MM.1S (cell line): ENCODE measurements around the gene MSI2.

Experiments used
- DNase-seq: peaks from one replicate; pipeline ENCODE4 v3.0.0-alpha.2; 2015
- H2AFZ ChIP-seq: fragments of 300-600 bp; sonication (generic); 2 replicates; pipeline ENCODE4 v1.6.0; 2016; ENCODE audit warnings: antibody characterized with exemption, low read length
- H3F3A ChIP-seq: fragments of 300-600 bp; sonication (generic); 2 replicates; pipeline ENCODE4 v1.6.1; 2016; ENCODE audit warnings: mild to moderate bottlenecking, antibody characterized with exemption, low read length, moderate library complexity, mixed read lengths; ENCODE audit not compliant: insufficient read depth
- H3K27ac ChIP-seq: fragments of 300-600 bp; sonication (generic); 2 replicates; pipeline ENCODE4 v1.5.1; 2016; ENCODE audit warnings: mild to moderate bottlenecking, low read length
- H3K27me3 ChIP-seq: fragments of 300-600 bp; sonication (generic); replicated peaks from 2 replicates; pipeline ENCODE4 v1.6.0; 2016; ENCODE audit warnings: low read length; ENCODE audit not compliant: insufficient read depth
- H3K36me3 ChIP-seq: fragments of 300-600 bp; sonication (generic); replicated peaks from 2 replicates; pipeline ENCODE4 v1.6.1; 2016; ENCODE audit warnings: mild to moderate bottlenecking, low read length, mixed read lengths; ENCODE audit not compliant: insufficient read depth
- H3K4me1 ChIP-seq: fragments of 300-600 bp; sonication (generic); 2 replicates; pipeline ENCODE4 v1.6.1; 2016; ENCODE audit warnings: low read length, mixed read lengths
- H3K4me2 ChIP-seq: fragments of 300-600 bp; sonication (generic); 2 replicates; pipeline ENCODE4 v1.6.0; 2016; ENCODE audit warnings: low read depth, low read length
- H3K4me3 ChIP-seq: fragments of 300-600 bp; sonication (generic); 2 replicates; pipeline ENCODE4 v1.5.1; 2016; ENCODE audit warnings: low read length, mixed read lengths
- H3K79me2 ChIP-seq: fragments of 300-600 bp; sonication (generic); 2 replicates; pipeline ENCODE4 v1.6.1; 2016; ENCODE audit warnings: mixed run types, low read length, mixed read lengths
- H3K9ac ChIP-seq: fragments of 300-600 bp; sonication (generic); 2 replicates; pipeline ENCODE4 v1.6.1; 2016; ENCODE audit warnings: low read length, mixed read lengths
- H3K9me2 ChIP-seq: fragments of 300-600 bp; sonication (generic); replicated peaks from 2 replicates; pipeline ENCODE4 v1.6.1; 2016; ENCODE audit warnings: mild to moderate bottlenecking, low read length, mixed read lengths; ENCODE audit not compliant: insufficient read depth
- H3K9me3 ChIP-seq: fragments of 300-600 bp; sonication (generic); replicated peaks from 2 replicates; pipeline ENCODE4 v1.6.1; 2016; ENCODE audit warnings: mild to moderate bottlenecking, low read length, mixed read lengths; ENCODE audit not compliant: insufficient read depth
- H4K20me1 ChIP-seq: fragments of 300-600 bp; sonication (generic); 2 replicates; pipeline ENCODE4 v1.6.1; 2016; ENCODE audit warnings: mild to moderate bottlenecking, low read length, moderate library complexity, mixed read lengths; ENCODE audit not compliant: insufficient read depth
- CTCF ChIP-seq: fragments of 300-600 bp; sonication (generic); IDR thresholded peaks from 2 replicates; pipeline ENCODE4 v1.5.1; 2016; ENCODE audit warnings: antibody characterized with exemption, low read length, mixed read lengths
- EZH2 ChIP-seq: fragments of 300-600 bp; sonication (generic); optimal IDR thresholded peaks from 2 replicates; pipeline ENCODE3; 2017; ENCODE audit warnings: low read depth, mild to moderate bottlenecking, antibody characterized with exemption, low read length, mixed read lengths
- EZH2phosphoT487 ChIP-seq: fragments of 300-600 bp; sonication (generic); IDR thresholded peaks from 2 replicates; pipeline ENCODE4 v1.6.1; 2018; ENCODE audit warnings: antibody characterized with exemption, low read length

Gene MSI2

GRCh38 chr17:57586196-57586740 lies 329.9 kb downstream of the MSI2 start:
- H3K4me3 ChIP-seq: no peak overlapping the region
- H3K27me3 ChIP-seq: no peaks in the 10 kb centered on the region
- no peak for TF ChIP-seq CTCF
- no peak for TF ChIP-seq EZH2
- no peak for TF ChIP-seq EZH2phosphoT487
- no peak for DNase-seq
- no peak overlapping the region for H3K27ac ChIP-seq
- no peaks in the 10 kb centered on the region for H3K4me1 ChIP-seq
- no peaks in the 10 kb centered on the region for H4K20me1 ChIP-seq
- H3K9ac ChIP-seq: no peak overlapping the region
- H3K9me2 ChIP-seq: no peaks in the 10 kb centered on the region
- H2AFZ ChIP-seq: no peak overlapping the region
- H3K4me2 ChIP-seq: no peak overlapping the region
- H3K36me3 ChIP-seq: no peaks in the 10 kb centered on the region
- H3K79me2 ChIP-seq: no peaks in the 10 kb centered on the region
- H3K9me3 ChIP-seq: no peaks in the 10 kb centered on the region
- H3F3A ChIP-seq: no peaks in the 10 kb centered on the region

DNA sequence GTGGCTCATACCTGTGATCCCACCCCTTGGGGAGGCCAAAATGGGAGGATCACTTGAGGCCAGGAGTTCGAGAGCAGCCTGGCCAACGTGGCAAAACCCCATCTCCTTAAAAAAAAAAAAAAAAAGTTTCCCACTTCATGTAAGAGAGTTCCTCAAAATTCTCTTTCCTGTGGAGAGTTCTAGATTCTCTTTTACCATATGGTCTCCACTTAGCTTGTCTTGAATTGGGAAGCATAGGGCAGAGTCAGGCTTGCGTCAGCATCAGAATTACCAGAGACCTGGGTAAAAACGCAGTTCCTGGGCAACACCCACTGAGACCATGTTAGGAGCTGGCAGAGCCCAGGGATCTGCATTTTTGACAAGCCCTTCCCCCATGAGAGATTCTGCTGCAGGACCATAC lies 330.4 kb downstream of the MSI2 start:
- no peak overlapping the region for H3K9ac ChIP-seq
- H3K4me1 ChIP-seq: no peaks in the 10 kb centered on the region
- no peaks in the 10 kb centered on the region for H3K36me3 ChIP-seq
- no peak for DNase-seq
- no peaks in the 10 kb centered on the region for H3K9me2 ChIP-seq
- no peaks in the 10 kb centered on the region for H4K20me1 ChIP-seq
- no peak overlapping the region for H3K4me2 ChIP-seq
- no peak overlapping the region for H3K4me3 ChIP-seq
- no peak overlapping the region for H3K27ac ChIP-seq
- H3F3A ChIP-seq: no peaks in the 10 kb centered on the region
- no peak for TF ChIP-seq EZH2phosphoT487
- no peak for TF ChIP-seq EZH2
- TF ChIP-seq CTCF: no peak
- H3K79me2 ChIP-seq: no peaks in the 10 kb centered on the region
- H3K27me3 ChIP-seq: no peaks in the 10 kb centered on the region
- no peaks in the 10 kb centered on the region for H3K9me3 ChIP-seq
- H2AFZ ChIP-seq: no peak overlapping the region

DNA sequence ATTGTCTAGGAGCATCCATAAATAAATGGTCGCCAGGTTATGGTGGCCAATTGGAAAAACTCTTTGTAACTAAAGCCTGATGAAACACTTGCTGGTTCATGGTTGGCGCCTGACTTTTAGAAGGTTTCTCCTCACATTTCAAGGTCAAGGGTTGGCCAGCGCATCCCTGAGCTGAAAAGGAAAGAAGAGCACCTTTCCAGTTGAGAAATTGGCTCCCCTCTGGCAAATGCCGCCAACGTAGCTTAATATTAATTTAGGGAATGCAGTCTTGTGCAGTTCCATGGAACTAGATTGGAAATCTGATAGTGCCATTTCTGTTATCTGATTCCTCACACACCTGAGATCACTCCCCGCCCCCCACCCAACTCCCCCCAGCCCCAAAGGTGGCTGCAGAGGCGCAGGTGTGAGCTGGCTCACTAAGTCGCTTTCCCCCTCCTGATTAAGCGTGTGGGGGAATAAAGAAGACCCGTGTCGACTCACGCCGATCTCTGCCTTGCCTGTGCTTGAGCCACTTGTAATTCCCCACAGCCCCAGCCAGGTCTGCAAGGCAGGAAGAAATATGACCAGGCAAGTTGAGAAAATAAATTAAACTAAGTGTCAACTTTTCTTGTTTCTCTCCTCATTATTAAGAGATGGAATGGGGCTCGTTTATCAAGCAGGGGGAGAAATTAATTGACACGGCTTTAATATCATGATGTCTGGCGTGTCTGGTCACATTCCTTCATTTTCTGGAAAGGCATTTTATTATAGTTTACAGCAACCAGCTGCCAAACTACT lies 331.1 kb downstream of the MSI2 start:
- Histone ChIP-seq H3K27ac (no peak overlapping the region), H3K4me2 (no peak overlapping the region), H3F3A (no peaks in the 10 kb centered on the region), H3K4me1 (no peaks in the 10 kb centered on the region), H3K9me3 (no peaks in the 10 kb centered on the region), H3K4me3 (no peak overlapping the region), H3K27me3 (no peaks in the 10 kb centered on the region), H2AFZ (no peak overlapping the region), H3K9ac (no peak overlapping the region), H3K9me2 (no peaks in the 10 kb centered on the region), H3K36me3 (no peaks in the 10 kb centered on the region), H3K79me2 (no peaks in the 10 kb centered on the region), H4K20me1 (no peaks in the 10 kb centered on the region)
- TF ChIP-seq CTCF (no peak), EZH2phosphoT487 (no peak), EZH2 (no peak)
- DNase-seq: no peak
